ENCODE results near the gene PIK3CB. TPM values are rescaled to one million over a fixed set of nuclear protein-coding genes. Genes with fewer than 3 reads are reported as not detected.
A peak's percentile ranks its signal among the peaks of the same experiment; 100 is the strongest.
"Not testable (repeated sequence)": the region's sequence is repeated elsewhere in the genome, so short reads cannot be mapped to it uniquely, and the experiment has no call there.

Gene PIK3CB
- total and polyA plus RNA-seq, 9 donors, result 10.6 to 27.1 (median 16.5) TPM

DNA sequence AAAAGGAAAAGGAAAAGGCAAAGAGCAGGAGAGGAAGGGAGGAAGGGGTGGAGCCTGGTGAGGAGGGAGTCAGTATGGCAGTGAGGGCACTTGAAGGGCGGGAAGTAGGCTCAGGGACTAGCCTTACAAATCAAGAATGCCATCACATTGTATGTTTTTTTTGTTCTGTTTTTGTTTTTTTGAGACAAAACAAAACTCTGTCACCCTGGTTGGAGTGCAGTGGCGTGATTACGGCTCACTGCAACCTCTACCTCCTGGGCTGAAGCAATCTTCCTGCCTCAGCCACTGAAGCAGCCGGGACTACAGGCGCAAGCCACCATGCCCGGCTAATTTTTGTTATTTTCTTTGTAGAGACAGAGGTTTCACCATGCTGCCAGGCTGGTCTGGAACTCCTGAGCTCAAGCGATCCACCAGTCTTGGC lies 10.5 kb upstream of the PIK3CB start:
- H3K36me3 ChIP-seq, result no peaks in the 10 kb centered on the region
- intact Hi-C loops (cut with DNase I), result no loop called here
- 70 to 87% (median 75%) methylated on average over 7 of the region's 7 CpGs for WGBS, 3 donors
- H3K27ac ChIP-seq, result no peak overlapping the region
- no peaks in the 10 kb centered on the region for H3K9me3 ChIP-seq
- H3K4me3 ChIP-seq, result no peak overlapping the region
- no peaks in the 10 kb centered on the region for H3K4me1 ChIP-seq (ENCODE audit: insufficient read depth)
- TF ChIP-seq, protein P1, sequence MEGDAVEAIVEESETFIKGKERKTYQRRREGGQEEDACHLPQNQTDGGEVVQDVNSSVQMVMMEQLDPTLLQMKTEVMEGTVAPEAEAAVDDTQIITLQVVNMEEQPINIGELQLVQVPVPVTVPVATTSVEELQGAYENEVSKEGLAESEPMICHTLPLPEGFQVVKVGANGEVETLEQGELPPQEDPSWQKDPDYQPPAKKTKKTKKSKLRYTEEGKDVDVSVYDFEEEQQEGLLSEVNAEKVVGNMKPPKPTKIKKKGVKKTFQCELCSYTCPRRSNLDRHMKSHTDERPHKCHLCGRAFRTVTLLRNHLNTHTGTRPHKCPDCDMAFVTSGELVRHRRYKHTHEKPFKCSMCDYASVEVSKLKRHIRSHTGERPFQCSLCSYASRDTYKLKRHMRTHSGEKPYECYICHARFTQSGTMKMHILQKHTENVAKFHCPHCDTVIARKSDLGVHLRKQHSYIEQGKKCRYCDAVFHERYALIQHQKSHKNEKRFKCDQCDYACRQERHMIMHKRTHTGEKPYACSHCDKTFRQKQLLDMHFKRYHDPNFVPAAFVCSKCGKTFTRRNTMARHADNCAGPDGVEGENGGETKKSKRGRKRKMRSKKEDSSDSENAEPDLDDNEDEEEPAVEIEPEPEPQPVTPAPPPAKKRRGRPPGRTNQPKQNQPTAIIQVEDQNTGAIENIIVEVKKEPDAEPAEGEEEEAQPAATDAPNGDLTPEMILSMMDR (IDR thresholded peaks at IDR 0.05), result no peak
- TF ChIP-seq EP300 (IDR thresholded peaks at IDR 0.05), result no peak
- no peak for TF ChIP-seq POLR2A (IDR thresholded peaks at IDR 0.05)
- no peaks in the 10 kb centered on the region for H3K27me3 ChIP-seq
- DNase-seq, result no peak

- 70 to 80% (median 79%) methylated on average over 5 of the region's 5 CpGs for WGBS, 3 donors
- Histone ChIP-seq H3K4me1 (ENCODE audit: insufficient read depth) (no peaks in the 10 kb centered on the region), H3K27ac (no peak overlapping the region), H3K9me3 (no peaks in the 10 kb centered on the region), H3K4me3 (no peak overlapping the region), H3K27me3 (no peaks in the 10 kb centered on the region), H3K36me3 (no peaks in the 10 kb centered on the region)
- DNase-seq, result no peak
- intact Hi-C loops (cut with DNase I), result no loop called here
- TF ChIP-seq, protein P1 (IDR thresholded peaks at IDR 0.05), result no peak
- TF ChIP-seq EP300 (IDR thresholded peaks at IDR 0.05) (no peak), POLR2A (IDR thresholded peaks at IDR 0.05) (no peak)
Measured at GRCh38 chr3:138842483-138843188, 7.9 kb upstream of the PIK3CB start.

DNA sequence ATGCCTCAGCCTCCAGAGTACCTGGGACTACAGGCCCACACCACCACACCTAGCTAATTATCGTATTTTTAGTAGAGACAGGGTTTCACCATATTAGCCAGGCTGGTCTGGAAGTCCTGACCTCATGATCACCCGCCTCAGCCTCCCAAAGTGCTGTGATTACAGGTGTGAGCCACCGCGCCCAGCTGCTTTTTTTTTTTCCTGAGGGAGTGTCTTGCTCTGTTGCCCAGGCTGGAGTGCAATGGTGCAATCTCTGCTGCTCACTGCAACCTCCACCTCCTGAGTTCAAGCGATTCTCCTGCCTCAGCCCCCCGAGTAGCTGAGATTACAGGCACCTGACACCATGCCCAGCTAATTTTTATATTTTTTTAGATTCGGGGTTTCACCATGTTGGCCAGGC lies 3.7 kb upstream of the PIK3CB start:
- H3K4me1 ChIP-seq (ENCODE audit: insufficient read depth); H3K27ac ChIP-seq; H3K36me3 ChIP-seq; H3K9me3 ChIP-seq; H3K4me3 ChIP-seq; H3K27me3 ChIP-seq; DNase-seq: not testable (repeated sequence)
- WGBS, 3 donors, result 97% methylated on average over 7 of the region's 7 CpGs
- intact Hi-C loops (cut with DNase I), result loop anchor here in 2 of 4 donors (10.0 kb wide), 3 partner anchors 64 to 234 kb away; partner anchors contain the start of gene FAIM (in 1 of the 2)

GRCh38 chr3:138835846-138836245 lies 1.1 kb upstream of the PIK3CB start:
- H3K36me3 ChIP-seq; H3K4me1 ChIP-seq (ENCODE audit: insufficient read depth); H3K27me3 ChIP-seq; H3K9me3 ChIP-seq; H3K4me3 ChIP-seq; DNase-seq: not testable (repeated sequence)
- H3K27ac ChIP-seq, result peak overlapping the region in 1 of 2 donors; percentile 95
- intact Hi-C loops (cut with DNase I), result loop anchor here in 3 of 4 donors (2.0 to 10.0 kb wide), 4 partner anchors 61 to 231 kb away; partner anchors contain the start of gene FAIM (in 1 of the 3)
- 91 to 96% (median 93%) methylated on average over 19 of the region's 19 CpGs for WGBS, 3 donors

GRCh38 chr3:138835397-138835757 lies 649 bp upstream of the PIK3CB start:
- peak overlapping the region; percentile 95 for H3K27ac ChIP-seq
- DNase-seq, result no peak
- TF ChIP-seq, protein P1 (IDR thresholded peaks at IDR 0.05), result no peak
- no peak for TF ChIP-seq POLR2A (IDR thresholded peaks at IDR 0.05)
- no peak for TF ChIP-seq EP300 (IDR thresholded peaks at IDR 0.05)
- intact Hi-C loops (cut with DNase I), result loop anchor here in 2 of 4 donors (10.0 kb wide), 3 partner anchors 61 to 231 kb away; partner anchors contain the start of gene FAIM (in 1 of the 2)
- H3K36me3 ChIP-seq, result no peaks in the 10 kb centered on the region
- no peaks in the 10 kb centered on the region for H3K27me3 ChIP-seq
- peaks cover 2% of the 10 kb centered on the region for H3K4me1 ChIP-seq (ENCODE audit: insufficient read depth)
- H3K4me3 ChIP-seq, result peak overlapping the region; percentile 65
- whole genome bisulfite sequencing, 3 donors, result 26 to 47% (median 28%) methylated on average over 4 of the region's 4 CpGs
- H3K9me3 ChIP-seq, result no peaks in the 10 kb centered on the region
